ENCODE measurements around the gene CALHM1. TPM values are rescaled to one million over a fixed set of nuclear protein-coding genes. Genes with fewer than 3 reads are reported as not detected.

Gene CALHM1
- total RNA-seq, 1 donor from 2014 or later = not detected

- peaks cover 49% of the 10 kb centered on the region for H3K36me3 ChIP-seq (ENCODE audit: control insufficient read depth, insufficient read depth, low read length)
- H3K4me3 ChIP-seq (ENCODE audit: low read depth, low read length) = no peak overlapping the region
These were observed 17.1 kb downstream of the CALHM1 start for GRCh38 chr10:103441611-103442010.

GRCh38 chr10:103441206-103441605 lies 17.5 kb downstream of the CALHM1 start:
- Histone ChIP-seq H3K27me3 (ENCODE audit: control insufficient read depth, insufficient read depth, low read length) (no peaks in the 10 kb centered on the region), H3K4me3 (ENCODE audit: low read depth, low read length) (no peak overlapping the region), H3K36me3 (ENCODE audit: control insufficient read depth, insufficient read depth, low read length) (peaks cover 50% of the 10 kb centered on the region)
- FAIRE-seq = no peak
- no peak for TF ChIP-seq CTCF (IDR thresholded peaks at IDR 0.05; ENCODE audit: insufficient read depth, low read length, severe bottlenecking)
- DNase-seq (ENCODE audit: low read depth) = no peak

More at GRCh38 chr10:103441611-103442010, 17.1 kb downstream of the CALHM1 start:
- no peaks in the 10 kb centered on the region for H3K27me3 ChIP-seq (ENCODE audit: control insufficient read depth, insufficient read depth, low read length)
- TF ChIP-seq CTCF (IDR thresholded peaks at IDR 0.05; ENCODE audit: insufficient read depth, low read length, severe bottlenecking) = no peak
- DNase-seq (ENCODE audit: low read depth) = no peak
- FAIRE-seq = no peak

- FAIRE-seq = no peak
- H3K36me3 ChIP-seq (ENCODE audit: control insufficient read depth, insufficient read depth, low read length) = peaks cover 51% of the 10 kb centered on the region
- no peak for TF ChIP-seq CTCF (IDR thresholded peaks at IDR 0.05; ENCODE audit: insufficient read depth, low read length, severe bottlenecking)
- H3K27me3 ChIP-seq (ENCODE audit: control insufficient read depth, insufficient read depth, low read length) = no peaks in the 10 kb centered on the region
- DNase-seq (ENCODE audit: low read depth) = no peak
- H3K4me3 ChIP-seq (ENCODE audit: low read depth, low read length) = no peak overlapping the region
These were observed 18.3 kb downstream of the CALHM1 start for GRCh38 chr10:103440416-103440815.

GRCh38 chr10:103439776-103440175 lies 18.9 kb downstream of the CALHM1 start:
- H3K36me3 ChIP-seq (ENCODE audit: control insufficient read depth, insufficient read depth, low read length) = peaks cover 45% of the 10 kb centered on the region
- FAIRE-seq (no peak), DNase-seq (ENCODE audit: low read depth) (no peak)

GRCh38 chr10:103433858-103434257 lies 24.8 kb downstream of the CALHM1 start:
- Histone ChIP-seq H3K27me3 (ENCODE audit: control insufficient read depth, insufficient read depth, low read length) (no peaks in the 10 kb centered on the region), H3K36me3 (ENCODE audit: control insufficient read depth, insufficient read depth, low read length) (peaks cover 36% of the 10 kb centered on the region), H3K4me3 (ENCODE audit: low read depth, low read length) (no peak overlapping the region)
- TF ChIP-seq CTCF (IDR thresholded peaks at IDR 0.05; ENCODE audit: insufficient read depth, low read length, severe bottlenecking) = no peak
- no peak for DNase-seq (ENCODE audit: low read depth)
- FAIRE-seq = no peak

More at GRCh38 chr10:103439776-103440175, 18.9 kb downstream of the CALHM1 start:
- Histone ChIP-seq H3K27me3 (ENCODE audit: control insufficient read depth, insufficient read depth, low read length) (no peaks in the 10 kb centered on the region), H3K4me3 (ENCODE audit: low read depth, low read length) (no peak overlapping the region)
- no peak for TF ChIP-seq CTCF (IDR thresholded peaks at IDR 0.05; ENCODE audit: insufficient read depth, low read length, severe bottlenecking)

- no peaks in the 10 kb centered on the region for H3K27me3 ChIP-seq (ENCODE audit: control insufficient read depth, insufficient read depth, low read length)
- no peak overlapping the region for H3K4me3 ChIP-seq (ENCODE audit: low read depth, low read length)
- DNase-seq (ENCODE audit: low read depth) = no peak
- no peak for TF ChIP-seq CTCF (IDR thresholded peaks at IDR 0.05; ENCODE audit: insufficient read depth, low read length, severe bottlenecking)
- H3K36me3 ChIP-seq (ENCODE audit: control insufficient read depth, insufficient read depth, low read length) = peaks cover 35% of the 10 kb centered on the region
- no peak for FAIRE-seq
These were observed 26.8 kb downstream of the CALHM1 start for GRCh38 chr10:103431902-103432301.

Measured in bronchial epithelial cell (primary cell).